HEK293T (cell line): ENCODE data around the gene TRAPPC2B.
A peak's percentile ranks its signal among the peaks of the same experiment; 100 is the strongest.

Experiments used
- CTCF ChIA-PET: fragments of 350-600 bp; formaldehyde crosslinking; extraction: SDS; loops from one replicate; lab custom pipeline; 2021; ENCODE audit warnings: antibody characterized with exemption, inconsistent platforms; lab: Yijun Ruan, JAX
- POLR2A ChIA-PET: fragments of 350-600 bp; formaldehyde crosslinking; extraction: SDS; loops from one replicate; lab custom pipeline; 2020; ENCODE audit warnings: antibody characterized with exemption, inconsistent platforms; lab: Yijun Ruan, JAX
- DNase-seq: peaks from one replicate; pipeline ENCODE4 v3.0.0; 2012; ENCODE audit warnings: mixed read lengths; ENCODE audit errors: extremely low spot score
- ARNT ChIP-seq: fragments of 450-650 bp; IDR thresholded peaks from 2 replicates; pipeline ENCODE4 v1.6.1; 2017; ENCODE audit warnings: mild to moderate bottlenecking
- BHLHE40 ChIP-seq: fragments of 450-650 bp; IDR thresholded peaks from 2 replicates; pipeline ENCODE4 v1.6.1; 2016; ENCODE audit warnings: mild to moderate bottlenecking, moderate library complexity, borderline replicate concordance
- CTBP1 ChIP-seq: fragments of 450-650 bp; IDR thresholded peaks from 2 replicates; pipeline ENCODE4 v1.6.1; 2016; ENCODE audit warnings: borderline replicate concordance
- ELF4 ChIP-seq: fragments of 450-650 bp; IDR thresholded peaks from 2 replicates; pipeline ENCODE4 v1.6.1; 2017; ENCODE audit warnings: antibody characterized with exemption
- FOXA1 ChIP-seq: fragments of 450-650 bp; IDR thresholded peaks from 2 replicates; pipeline ENCODE4 v1.6.1; 2016; ENCODE audit warnings: mild to moderate bottlenecking
- FOXK2 ChIP-seq: fragments of 450-650 bp; IDR thresholded peaks from 2 replicates; pipeline ENCODE4 v1.6.1; 2016; ENCODE audit warnings: mild to moderate bottlenecking
- FOXM1 ChIP-seq: fragments of 450-650 bp; IDR thresholded peaks from 2 replicates; pipeline ENCODE4 v1.6.1; 2017; ENCODE audit warnings: mild to moderate bottlenecking, borderline replicate concordance
- HDGF ChIP-seq: fragments of 450-650 bp; IDR thresholded peaks from 2 replicates; pipeline ENCODE4 v1.6.1; 2017; ENCODE audit warnings: antibody characterized with exemption, borderline replicate concordance
- L3MBTL2 ChIP-seq: fragments of 450-650 bp; conservative IDR thresholded peaks from 2 replicates; pipeline ENCODE4 v1.6.1; 2016; ENCODE audit warnings: mild to moderate bottlenecking
- LEF1 ChIP-seq: fragments of 450-650 bp; IDR thresholded peaks from 2 replicates; pipeline ENCODE4 v1.6.1; 2017; ENCODE audit warnings: mild to moderate bottlenecking, borderline replicate concordance
- NFRKB ChIP-seq: fragments of 450-650 bp; IDR thresholded peaks from 2 replicates; pipeline ENCODE4 v1.6.1; 2016; ENCODE audit warnings: mild to moderate bottlenecking, moderate library complexity
- PKNOX1 ChIP-seq: fragments of 450-650 bp; IDR thresholded peaks from 2 replicates; pipeline ENCODE4 v1.6.1; 2016
- SP1 ChIP-seq: fragments of 450-650 bp; IDR thresholded peaks from 2 replicates; pipeline ENCODE4 v1.6.1; 2017
- SUZ12 ChIP-seq: fragments of 450-650 bp; IDR thresholded peaks from 2 replicates; pipeline ENCODE4 v1.6.1; 2016; ENCODE audit warnings: mild to moderate bottlenecking
- TARDBP ChIP-seq: fragments of 450-650 bp; IDR thresholded peaks from 2 replicates; pipeline ENCODE4 v1.6.1; 2016
- ZNF384 ChIP-seq: fragments of 450-650 bp; IDR thresholded peaks from 2 replicates; pipeline ENCODE4 v1.6.1; 2016

TRAPPC2B gene

GRCh38 chr19:57348136-57348535 lies 15.2 kb upstream of the TRAPPC2B start:
- TF ChIP-seq L3MBTL2 (no peak), BHLHE40 (no peak), FOXK2 (no peak), NFRKB (no peak), FOXM1 (no peak), LEF1 (no peak), HDGF (no peak), PKNOX1 (no peak), SUZ12 (no peak), CTBP1 (no peak), SP1 (no peak), TARDBP (no peak), ZNF384 (no peak), ARNT (no peak), FOXA1 (no peak)
- CTCF ChIA-PET, result no interaction called here
- DNase-seq, result no peak
- POLR2A ChIA-PET, result no interaction called here

GRCh38 chr19:57350877-57351805 lies 12.2 kb upstream of the TRAPPC2B start, which contains the start of gene ZNF304:
Gene ZNF304 (plus strand): TSS chr19:57351271. CDS start chr19:57351665, 394 bp downstream.
- POLR2A ChIA-PET, result interaction anchor here (0.6 to 1.6 kb wide), 9 partner anchors 10 to 111 kb away, joined by 3 to 8 read pairs (median 4); partner anchors contain the start of genes TRAPPC2B, ZNF17, ZNF543 and ZNF547
- TF ChIP-seq HDGF (no peak), PKNOX1 (no peak), L3MBTL2 (peak; percentile 92), LEF1 (no peak), SP1 (no peak), ZNF384 (no peak), TARDBP (no peak), NFRKB (no peak), ARNT (no peak), ELF4 (0 out of 2 replicates have a peak, but pooled peaks have one; percentile 10), BHLHE40 (no peak), CTBP1 (no peak), FOXA1 (no peak), FOXK2 (no peak), SUZ12 (no peak), FOXM1 (no peak)
- peak; percentile 88 for DNase-seq
- CTCF ChIA-PET, result no interaction called here

GRCh38 chr19:57351867-57352266 lies 11.5 kb upstream of the TRAPPC2B start:
- ChIA-PET CTCF (no interaction called here), POLR2A (no interaction called here)
- TF ChIP-seq ARNT (no peak), ELF4 (no peak), FOXK2 (no peak), FOXM1 (no peak), PKNOX1 (no peak)
- DNase-seq, result no peak

GRCh38 chr19:57355916-57356315 lies 7.4 kb upstream of the TRAPPC2B start:
- ChIA-PET POLR2A (no interaction called here), CTCF (no interaction called here)
- TF ChIP-seq FOXK2 (no peak), ZNF384 (no peak), SP1 (no peak), TARDBP (no peak), LEF1 (no peak), NFRKB (no peak), PKNOX1 (no peak), ELF4 (no peak), HDGF (no peak), SUZ12 (no peak), BHLHE40 (no peak), CTBP1 (no peak), FOXM1 (no peak), L3MBTL2 (no peak), ARNT (no peak), FOXA1 (no peak)
- no peak for DNase-seq

- POLR2A ChIA-PET, result no interaction called here
- TF ChIP-seq FOXM1 (no peak), PKNOX1 (no peak), LEF1 (no peak), FOXA1 (no peak), NFRKB (no peak), SUZ12 (no peak), ARNT (no peak), FOXK2 (no peak), ELF4 (no peak), SP1 (no peak)
These were observed 5.9 kb upstream of the TRAPPC2B start for GRCh38 chr19:57357406-57357805.

More at GRCh38 chr19:57357406-57357805, 5.9 kb upstream of the TRAPPC2B start:
- DNase-seq, result no peak
- CTCF ChIA-PET, result interaction anchor here (0.7 kb wide), 1 partner anchor 1704 kb away, joined by 3 read pairs; no protein-coding TSS in a partner anchor
